ENCODE measurements around the gene SKA3.

Gene SKA3

GRCh38 chr13:21115231-21115630 lies 61.1 kb downstream of the SKA3 start:
- no peaks in the 10 kb centered on the region for H3F3A ChIP-seq (ENCODE audit: insufficient read depth, low read length)
- H2AFZ ChIP-seq (ENCODE audit: low read length), result no peak overlapping the region
- TF ChIP-seq EZH2 (optimal IDR thresholded peaks at IDR 0.05; ENCODE audit: low read depth, low read length) (no peak), CTCF (IDR thresholded peaks at IDR 0.05; ENCODE audit: low read length) (no peak), EZH2phosphoT487 (IDR thresholded peaks at IDR 0.05; ENCODE audit: low read length) (no peak)
- H3K9ac ChIP-seq (ENCODE audit: low read length), result no peak overlapping the region
- no peaks in the 10 kb centered on the region for H4K20me1 ChIP-seq (ENCODE audit: insufficient read depth, low read length)
- no peaks in the 10 kb centered on the region for H3K9me3 ChIP-seq (replicated peaks; ENCODE audit: insufficient read depth, low read length)
- H3K4me3 ChIP-seq (ENCODE audit: low read length), result no peak overlapping the region
- no peak overlapping the region for H3K27ac ChIP-seq (ENCODE audit: low read length)
- H3K4me1 ChIP-seq (ENCODE audit: low read length), result no peaks in the 10 kb centered on the region
- no peak overlapping the region for H3K4me2 ChIP-seq (ENCODE audit: low read depth, low read length)
- DNase-seq, result no peak
- H3K79me2 ChIP-seq (ENCODE audit: low read length), result no peaks in the 10 kb centered on the region
- no peaks in the 10 kb centered on the region for H3K36me3 ChIP-seq (replicated peaks; ENCODE audit: insufficient read depth, low read length)
- no peaks in the 10 kb centered on the region for H3K9me2 ChIP-seq (replicated peaks; ENCODE audit: insufficient read depth, low read length)
- no peaks in the 10 kb centered on the region for H3K27me3 ChIP-seq (replicated peaks; ENCODE audit: insufficient read depth, low read length)

GRCh38 chr13:21111546-21111945 lies 64.8 kb downstream of the SKA3 start:
- Histone ChIP-seq H4K20me1 (ENCODE audit: insufficient read depth, low read length) (no peaks in the 10 kb centered on the region), H3K27me3 (replicated peaks; ENCODE audit: insufficient read depth, low read length) (no peaks in the 10 kb centered on the region), H3K9me3 (replicated peaks; ENCODE audit: insufficient read depth, low read length) (no peaks in the 10 kb centered on the region), H3K4me2 (ENCODE audit: low read depth, low read length) (no peak overlapping the region), H3K79me2 (ENCODE audit: low read length) (no peaks in the 10 kb centered on the region), H2AFZ (ENCODE audit: low read length) (no peak overlapping the region), H3K9me2 (replicated peaks; ENCODE audit: insufficient read depth, low read length) (no peaks in the 10 kb centered on the region), H3K36me3 (replicated peaks; ENCODE audit: insufficient read depth, low read length) (no peaks in the 10 kb centered on the region), H3K4me1 (ENCODE audit: low read length) (no peaks in the 10 kb centered on the region), H3F3A (ENCODE audit: insufficient read depth, low read length) (no peaks in the 10 kb centered on the region), H3K27ac (ENCODE audit: low read length) (no peak overlapping the region), H3K9ac (ENCODE audit: low read length) (no peak overlapping the region), H3K4me3 (ENCODE audit: low read length) (no peak overlapping the region)
- no peak for DNase-seq
- TF ChIP-seq EZH2 (optimal IDR thresholded peaks at IDR 0.05; ENCODE audit: low read depth, low read length) (no peak), CTCF (IDR thresholded peaks at IDR 0.05; ENCODE audit: low read length) (no peak), EZH2phosphoT487 (IDR thresholded peaks at IDR 0.05; ENCODE audit: low read length) (no peak)

GRCh38 chr13:21109168-21109567 lies 67.2 kb downstream of the SKA3 start:
- TF ChIP-seq EZH2phosphoT487 (IDR thresholded peaks at IDR 0.05; ENCODE audit: low read length) (no peak), EZH2 (optimal IDR thresholded peaks at IDR 0.05; ENCODE audit: low read depth, low read length) (no peak), CTCF (IDR thresholded peaks at IDR 0.05; ENCODE audit: low read length) (no peak)
- Histone ChIP-seq H3K9me3 (replicated peaks; ENCODE audit: insufficient read depth, low read length) (no peaks in the 10 kb centered on the region), H3K4me2 (ENCODE audit: low read depth, low read length) (no peak overlapping the region), H3K27me3 (replicated peaks; ENCODE audit: insufficient read depth, low read length) (no peaks in the 10 kb centered on the region), H2AFZ (ENCODE audit: low read length) (no peak overlapping the region), H3F3A (ENCODE audit: insufficient read depth, low read length) (no peaks in the 10 kb centered on the region), H3K9me2 (replicated peaks; ENCODE audit: insufficient read depth, low read length) (no peaks in the 10 kb centered on the region), H3K4me3 (ENCODE audit: low read length) (no peak overlapping the region), H3K27ac (ENCODE audit: low read length) (no peak overlapping the region), H4K20me1 (ENCODE audit: insufficient read depth, low read length) (no peaks in the 10 kb centered on the region), H3K36me3 (replicated peaks; ENCODE audit: insufficient read depth, low read length) (no peaks in the 10 kb centered on the region), H3K79me2 (ENCODE audit: low read length) (no peaks in the 10 kb centered on the region), H3K9ac (ENCODE audit: low read length) (no peak overlapping the region), H3K4me1 (ENCODE audit: low read length) (no peaks in the 10 kb centered on the region)
- no peak for DNase-seq
